ENCODE measurements around the gene MARK3. TPM values are rescaled to one million over a fixed set of nuclear protein-coding genes. Genes with fewer than 3 reads are reported as not detected.

Gene MARK3
- total and polyA plus RNA-seq, 2 of the 13 experiments (the other 11 are each of a cell fraction or from before 2014, with no cell fraction given), result 47.7 to 56.6 TPM

- no peak overlapping the region for H3K4me2 ChIP-seq (ENCODE audit: low read depth, low read length)
- H3K9me3 ChIP-seq (ENCODE audit: low read length), result no peaks in the 10 kb centered on the region
- H3K4me3 ChIP-seq (replicated peaks in 1 of 3; ENCODE audit: insufficient read depth in 1 of 3, low read depth in 2 of 3, low read length in 3 of 3), result no peak overlapping the region
- no peak overlapping the region for H2AFZ ChIP-seq (ENCODE audit: low read length)
- H4K20me1 ChIP-seq (ENCODE audit: insufficient read depth, low read length), result peaks cover 23% of the 10 kb centered on the region; the same call in 1 of the 2 replicates
- POLR2A ChIA-PET, result no interaction called here
- intact Hi-C loops (cut with micrococcal nuclease; ENCODE audit: unreplicated experiment) (no loop called here), in situ Hi-C loops (cut with HindIII; ENCODE audit: extremely low pct_ligation_motif_present, low pct_unique_long_range_greater_than_20kb) (no loop called here)
- no peaks in the 10 kb centered on the region for H3K27me3 ChIP-seq (ENCODE audit: control insufficient read depth in 1 of 2, insufficient read depth in 2 of 2, low read length in 2 of 2)
- TF ChIP-seq SRSF4 (IDR thresholded peaks at IDR 0.05; ENCODE audit: low read depth, low read length, poor library complexity, severe bottlenecking) (no peak), SP1 (IDR thresholded peaks at IDR 0.05) (no peak), SP1 (CRISPR knock-in tag; IDR thresholded peaks at IDR 0.05) (no peak), ZNF318 (CRISPR knock-in tag; IDR thresholded peaks at IDR 0.05) (no peak), ZNF296 (CRISPR knock-in tag; conservative IDR thresholded peaks at IDR 0.05) (no peak), GATAD1 (CRISPR knock-in tag; IDR thresholded peaks at IDR 0.05) (no peak), IRF9 (CRISPR knock-in tag; IDR thresholded peaks at IDR 0.05; ENCODE audit: borderline replicate concordance) (no peak)
- BruUV-seq (replicated peaks), result no TSS peak
- FAIRE-seq (no peak), DNase-seq (ENCODE audit: low spot score) (no peak), ATAC-seq (no peak)
- H3K27ac ChIP-seq (ENCODE audit: extremely low read length, insufficient read depth, low read length), result no peak overlapping the region
- H3K4me1 ChIP-seq (ENCODE audit: insufficient read depth, low read length), result peaks cover 15% of the 10 kb centered on the region; the same call in 1 of the 2 replicates
- H3K36me3 ChIP-seq (replicated peaks in 1 of 2; ENCODE audit: control insufficient read depth in 1 of 2, insufficient read depth in 2 of 2, low read length in 2 of 2), result peaks cover 0 to 2% of the 10 kb centered on the region in 2 experiments; a peak in 1 of 5 replicates
- H3K79me2 ChIP-seq (ENCODE audit: insufficient read depth, low read length), result peaks cover 77% of the 10 kb centered on the region
- WGBS (ENCODE audit: low lambda C conversion rate), result 92% methylated on average over 10 of the region's 10 CpGs
- CTCF ChIA-PET (ENCODE audit: low intra/inter-chr PET ratio, low total read pairs), result no interaction called here
- no peak overlapping the region for H3K9ac ChIP-seq (ENCODE audit: insufficient read depth, low read depth, low read length)
These were observed 16.3 kb downstream of the MARK3 start for GRCh38 chr14:103401223-103402214.
